Astrocyte (in vitro differentiated cells and primary cell): ENCODE results near the gene USH1C.

Experiments
- CTCF ChIP-seq: IDR thresholded peaks from 2 replicates; pipeline ENCODE4 v1.5.1; 2011; ENCODE audit warnings: low read depth, mild to moderate bottlenecking, inconsistent platforms, low read length, moderate library complexity; ENCODE audit not compliant: insufficient read depth
- EZH2 ChIP-seq: IDR thresholded peaks from 2 replicates; pipeline ENCODE4 v1.6.1; 2012; ENCODE audit warnings: mild to moderate bottlenecking, low read length, inconsistent platforms; ENCODE audit not compliant: insufficient read depth

DNA sequence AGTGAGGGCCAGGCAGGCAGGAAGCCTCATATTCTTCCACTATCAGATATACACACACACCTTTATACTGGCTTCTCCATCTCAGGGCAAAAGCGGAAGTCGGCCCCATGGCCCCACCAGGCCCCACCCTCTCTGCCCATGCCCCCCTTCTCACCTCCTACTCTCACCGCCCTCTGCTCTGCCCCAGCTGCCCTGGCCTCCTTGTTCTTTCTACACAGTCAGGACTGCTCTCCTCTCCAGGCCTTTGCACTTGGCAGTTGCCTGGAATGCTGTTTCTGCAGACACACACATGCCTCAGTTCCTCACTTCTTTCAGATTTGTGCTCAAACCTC lies 28.1 kb upstream of the USH1C start:
- TF ChIP-seq CTCF, result no peak
- no peak for TF ChIP-seq EZH2
